IPS DF 6.9 (cell line): ENCODE data around the gene ABCA5.

Source experiments
- DNase-seq: peaks from one replicate; pipeline ENCODE4 v3.0.0-alpha.2; 2013; ENCODE audit warnings: low read depth, low spot score
- H3K27ac ChIP-seq: one replicate; pipeline ENCODE4 v1.5.1; 2013; ENCODE audit warnings: low read length, control low read depth
- H3K27me3 ChIP-seq: 2 replicates; pipeline ENCODE4 v1.6.1; 2013; ENCODE audit warnings: mild to moderate bottlenecking, low read length; ENCODE audit not compliant: control insufficient read depth, insufficient read depth
- H3K36me3 ChIP-seq: 2 replicates; pipeline ENCODE4 v1.6.1; 2013; ENCODE audit warnings: low read length; ENCODE audit not compliant: control insufficient read depth, insufficient read depth
- H3K4me1 ChIP-seq: 2 replicates; pipeline ENCODE4 v1.6.1; 2013; ENCODE audit warnings: low read length; ENCODE audit not compliant: control insufficient read depth, insufficient read depth
- H3K4me3 ChIP-seq: 2 replicates; pipeline ENCODE4 v1.5.1; 2013; ENCODE audit warnings: mild to moderate bottlenecking, low read length
- H3K9me3 ChIP-seq: 2 replicates; pipeline ENCODE4 v1.6.1; 2013; ENCODE audit warnings: low read length, inconsistent platforms; ENCODE audit not compliant: control insufficient read depth, insufficient read depth
- WGBS: extraction: QIAGEN DNeasy Blood & Tissue Kit; methylation state at CpG from one replicate; pipeline ENCODE4 v1.1.7; 2013; ENCODE audit warnings: mixed read lengths, missing lambda C conversion rate; ENCODE audit not compliant: insufficient read length, insufficient coverage; 5-methylcytosine and 5-hydroxymethylcytosine counted together

Gene ABCA5

DNA sequence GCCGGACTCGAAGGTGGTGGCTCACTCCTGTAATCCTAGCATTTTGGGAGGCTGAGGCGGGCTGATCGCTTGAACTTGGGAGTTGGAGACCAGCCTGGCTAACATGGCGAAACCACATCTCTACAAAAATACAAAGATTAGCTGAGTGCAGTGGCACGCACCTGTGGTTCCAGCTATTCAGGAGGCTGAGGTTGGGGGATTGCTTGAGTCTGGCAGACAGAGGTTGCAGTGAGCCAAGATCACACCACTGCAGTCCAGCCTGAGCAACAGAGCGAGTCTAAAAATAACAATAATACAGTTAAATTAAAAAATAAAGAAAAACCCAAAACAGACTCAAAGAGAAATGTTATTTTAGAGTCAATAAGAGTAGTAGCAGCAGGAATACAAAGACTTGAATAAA lies 29.7 kb upstream of the ABCA5 start:
- Histone ChIP-seq H3K4me3 (no peak overlapping the region), H3K4me1 (no peaks in the 10 kb centered on the region; the same call in 1 of the 2 replicates), H3K36me3 (no peaks in the 10 kb centered on the region), H3K27ac (no peak overlapping the region), H3K9me3 (no peaks in the 10 kb centered on the region), H3K27me3 (no peaks in the 10 kb centered on the region)
- WGBS = no CpG with 5 or more reads among the region's 7 CpGs
- DNase-seq = no peak

DNA sequence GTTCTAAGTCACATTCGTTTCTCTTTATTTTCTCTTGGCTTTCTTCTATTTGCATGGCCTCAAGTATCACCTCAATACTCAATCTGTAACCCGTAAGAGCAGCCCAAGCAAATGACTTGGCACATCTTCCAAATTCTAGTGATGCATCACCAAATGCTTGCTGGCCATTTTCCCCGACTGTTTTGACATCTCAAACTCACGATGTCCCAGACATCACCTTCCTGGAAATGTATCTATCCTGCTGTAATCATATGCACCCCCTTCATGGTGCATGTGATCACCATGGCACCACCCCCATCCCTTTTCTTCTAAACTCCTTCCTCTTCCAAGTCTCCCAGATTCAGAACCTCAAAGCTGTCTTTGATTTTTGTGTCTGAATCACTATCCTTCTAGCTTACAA lies 24.0 kb upstream of the ABCA5 start:
- Histone ChIP-seq H3K27ac (no peak overlapping the region), H3K4me3 (no peak overlapping the region), H3K9me3 (no peaks in the 10 kb centered on the region), H3K36me3 (no peaks in the 10 kb centered on the region), H3K27me3 (no peaks in the 10 kb centered on the region), H3K4me1 (no peaks in the 10 kb centered on the region)
- no peak for DNase-seq
- WGBS = no CpG with 5 or more reads among the region's 4 CpGs

DNA sequence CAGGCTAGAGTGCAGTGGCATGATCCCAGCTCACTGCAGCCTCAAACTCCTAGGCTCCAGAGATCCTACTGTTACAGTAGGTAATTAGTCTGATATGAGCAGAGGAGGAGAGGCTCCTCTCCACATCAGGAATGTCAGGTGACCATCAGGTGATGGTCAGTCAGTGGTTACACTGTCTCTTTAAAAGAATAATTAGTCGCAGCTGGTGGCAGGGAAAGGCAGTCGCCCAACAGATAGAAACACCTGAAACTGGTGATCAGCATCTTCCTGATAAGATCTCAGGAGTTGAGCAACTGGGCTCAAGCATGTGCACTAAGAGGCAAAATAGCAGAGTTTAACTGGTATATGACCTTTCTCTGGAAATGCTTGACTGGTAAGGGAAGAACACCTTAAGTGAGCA lies 21.5 kb upstream of the ABCA5 start:
- DNase-seq = no peak
- H3K27me3 ChIP-seq = no peaks in the 10 kb centered on the region
- H3K4me3 ChIP-seq = no peak overlapping the region
- no peaks in the 10 kb centered on the region for H3K4me1 ChIP-seq
- no peaks in the 10 kb centered on the region for H3K9me3 ChIP-seq
- H3K27ac ChIP-seq = no peak overlapping the region
- H3K36me3 ChIP-seq = no peaks in the 10 kb centered on the region
- no CpG with 5 or more reads among the region's 2 CpGs for WGBS

DNA sequence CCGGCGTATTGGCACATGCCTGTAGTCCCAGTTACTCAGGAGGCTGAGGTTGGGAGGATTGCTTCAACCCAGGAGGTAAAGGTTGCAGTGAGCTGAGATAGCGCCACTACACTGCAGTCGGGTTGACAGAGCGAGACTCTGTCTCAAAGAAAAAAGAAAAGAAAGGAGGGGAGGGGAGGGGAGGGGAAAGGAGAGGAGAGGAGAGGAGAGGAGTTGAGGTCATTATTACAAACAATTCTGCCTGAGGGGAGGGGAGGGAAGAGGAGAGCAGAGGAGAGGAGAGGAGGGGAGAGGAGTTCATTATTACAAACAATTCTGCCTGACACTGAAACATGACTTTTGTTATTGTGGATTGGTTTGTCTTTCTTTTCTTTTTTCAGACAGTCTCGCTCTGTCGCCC lies 19.8 kb upstream of the ABCA5 start:
- Histone ChIP-seq H3K27ac (no peak overlapping the region), H3K9me3 (no peaks in the 10 kb centered on the region), H3K4me3 (no peak overlapping the region), H3K27me3 (no peaks in the 10 kb centered on the region), H3K4me1 (no peaks in the 10 kb centered on the region), H3K36me3 (no peaks in the 10 kb centered on the region)
- no CpG with 5 or more reads among the region's 7 CpGs for WGBS
- DNase-seq = no peak

DNA sequence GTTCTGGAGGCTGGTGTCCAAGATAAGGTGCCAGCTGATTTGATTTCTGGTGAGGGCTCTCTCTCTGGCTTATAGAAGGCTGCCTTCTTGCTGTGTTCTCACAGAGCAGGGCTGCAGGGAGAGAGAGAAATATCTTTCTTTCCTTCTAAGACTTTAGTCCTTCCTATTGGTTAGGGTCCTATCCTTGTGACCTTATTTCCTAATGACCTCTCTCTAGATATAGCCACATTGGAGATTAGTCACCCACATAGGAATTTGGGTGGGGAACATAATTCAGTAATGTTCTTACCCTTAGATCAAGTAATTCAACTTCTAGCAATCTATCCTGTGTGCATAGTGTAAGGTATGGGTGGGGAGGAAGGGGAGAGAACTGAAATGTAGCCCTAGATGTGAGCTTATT lies 18.0 kb upstream of the ABCA5 start:
- Histone ChIP-seq H3K27ac (no peak overlapping the region), H3K27me3 (no peaks in the 10 kb centered on the region), H3K36me3 (no peaks in the 10 kb centered on the region), H3K9me3 (no peaks in the 10 kb centered on the region), H3K4me1 (no peaks in the 10 kb centered on the region), H3K4me3 (no peak overlapping the region)
- no peak for DNase-seq

DNA sequence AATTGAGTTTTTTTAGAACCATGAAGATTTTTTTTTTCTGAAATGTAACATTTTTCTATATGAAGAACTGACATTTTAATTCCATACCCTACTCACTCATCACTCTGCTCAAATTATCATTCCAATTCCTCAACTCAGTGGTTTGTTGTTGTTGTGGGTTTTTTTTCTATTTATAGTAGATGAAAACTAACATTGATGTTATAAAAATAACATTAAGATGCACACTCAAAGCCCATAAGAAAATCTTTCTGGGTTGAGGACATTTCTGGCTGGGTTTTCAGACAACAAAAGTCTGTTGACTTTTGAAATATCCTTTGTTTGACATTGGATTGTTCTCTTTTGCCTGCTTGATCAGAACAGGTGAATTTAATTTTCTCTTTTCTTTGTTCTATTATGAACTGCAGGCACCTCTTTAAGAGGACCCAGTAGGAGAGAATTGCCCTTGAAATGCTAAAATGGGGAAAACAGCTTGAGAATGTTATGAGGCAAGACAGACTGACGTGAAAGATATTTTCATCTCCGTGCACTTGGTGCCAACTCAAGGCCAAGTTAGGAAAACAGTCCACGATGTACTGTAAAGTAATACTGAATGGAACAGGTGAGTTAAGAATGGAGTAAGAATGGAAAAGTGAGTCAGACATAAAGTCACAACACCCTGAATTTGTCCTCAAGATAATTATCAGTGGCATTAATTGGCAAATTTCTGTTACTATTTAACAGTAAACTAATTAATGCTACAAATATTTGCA lies 16.1 kb upstream of the ABCA5 start:
- DNase-seq = no peak
- Histone ChIP-seq H3K27me3 (no peaks in the 10 kb centered on the region), H3K36me3 (no peaks in the 10 kb centered on the region), H3K4me1 (no peaks in the 10 kb centered on the region), H3K9me3 (no peaks in the 10 kb centered on the region), H3K4me3 (no peak overlapping the region), H3K27ac (no peak overlapping the region)
- no CpG with 5 or more reads among the region's 3 CpGs for WGBS

DNA sequence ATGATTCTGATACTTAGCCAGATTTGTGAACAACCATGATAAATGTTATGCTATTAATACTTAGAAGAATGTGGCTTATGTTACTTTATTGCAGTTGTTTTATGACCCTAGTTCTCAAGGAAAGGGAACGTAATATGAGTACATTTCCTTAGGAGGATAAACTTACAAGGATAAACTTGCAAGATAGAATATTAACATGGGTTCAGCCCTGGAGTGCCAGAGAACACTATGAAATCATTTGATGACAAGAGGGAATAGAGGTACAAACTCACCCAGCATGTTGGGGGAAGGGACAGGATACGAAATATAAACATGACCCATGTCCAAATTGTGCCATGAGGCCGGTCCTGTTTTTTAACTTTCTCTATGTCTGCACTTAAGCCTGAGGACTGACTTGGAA lies 13.0 kb upstream of the ABCA5 start:
- no peaks in the 10 kb centered on the region for H3K36me3 ChIP-seq
- DNase-seq = no peak
- H3K4me1 ChIP-seq = no peaks in the 10 kb centered on the region
- no peak overlapping the region for H3K27ac ChIP-seq
- no peak overlapping the region for H3K4me3 ChIP-seq
- no CpG with 5 or more reads among the region's 3 CpGs for WGBS
- H3K9me3 ChIP-seq = no peaks in the 10 kb centered on the region
- H3K27me3 ChIP-seq = no peaks in the 10 kb centered on the region

DNA sequence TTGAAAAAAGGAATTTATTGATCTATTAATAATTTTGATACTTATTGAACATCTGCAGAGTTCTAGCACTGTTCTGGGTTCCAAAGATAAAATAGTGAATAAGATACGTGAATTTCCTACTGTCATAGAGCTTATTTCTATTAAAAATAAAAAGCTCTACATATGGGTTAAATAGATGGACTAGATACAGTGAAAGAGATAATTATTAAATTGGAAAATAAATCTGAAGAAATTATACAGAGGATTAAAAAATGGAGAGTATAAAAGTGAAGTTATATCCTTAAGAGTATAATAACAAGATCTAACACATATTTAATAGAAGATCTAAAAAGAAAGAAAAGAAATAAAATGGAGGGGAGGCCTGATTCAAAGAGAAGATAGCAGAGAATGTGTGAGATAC lies 10.1 kb upstream of the ABCA5 start:
- Histone ChIP-seq H3K4me1 (no peaks in the 10 kb centered on the region), H3K27me3 (no peaks in the 10 kb centered on the region), H3K4me3 (no peak overlapping the region), H3K36me3 (no peaks in the 10 kb centered on the region), H3K27ac (no peak overlapping the region), H3K9me3 (no peaks in the 10 kb centered on the region)
- WGBS = no CpG with 5 or more reads among the region's 1 CpG
- no peak for DNase-seq

DNA sequence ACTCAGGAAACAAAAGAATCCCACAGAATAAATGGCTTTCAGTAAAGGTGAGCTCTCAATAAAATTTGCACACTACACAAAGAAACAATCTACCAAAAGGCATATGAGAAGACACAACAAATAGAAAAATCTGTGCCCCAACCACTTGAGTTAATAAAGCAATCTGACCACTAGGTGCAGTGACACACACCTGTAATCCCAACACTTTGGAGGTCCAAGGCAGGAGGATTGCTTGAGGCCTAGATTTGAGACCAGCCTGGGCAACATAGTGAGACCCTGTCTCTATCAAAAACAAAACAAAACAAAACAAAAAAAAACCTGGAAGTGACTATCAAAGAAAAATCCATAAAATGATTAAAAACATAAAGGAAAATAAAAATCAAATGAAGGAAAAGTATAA lies 9.6 kb upstream of the ABCA5 start:
- DNase-seq = no peak
- Histone ChIP-seq H3K4me1 (no peaks in the 10 kb centered on the region), H3K4me3 (no peak overlapping the region)

DNA sequence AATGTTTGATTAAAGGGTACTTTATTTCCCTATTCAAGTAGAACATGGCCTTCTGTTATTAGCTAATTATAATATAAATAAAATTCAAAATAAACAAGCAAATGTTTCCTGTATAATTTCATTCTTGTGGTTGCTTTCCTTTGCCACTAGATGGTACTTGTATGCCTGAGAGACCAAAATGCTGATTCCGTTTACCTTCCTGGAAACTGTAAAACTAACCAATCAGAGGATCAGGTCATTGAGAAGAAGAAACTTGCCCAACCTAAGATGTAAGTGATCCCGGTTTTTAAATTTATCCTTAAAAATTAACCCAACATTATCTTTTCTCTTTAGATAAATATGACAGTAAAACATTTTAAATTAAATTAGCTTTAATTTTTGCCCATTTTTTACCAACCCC lies 8.1 kb upstream of the ABCA5 start:
- no CpG with 5 or more reads among the region's 2 CpGs for WGBS
- Histone ChIP-seq H3K4me1 (no peaks in the 10 kb centered on the region), H3K27me3 (no peaks in the 10 kb centered on the region), H3K27ac (no peak overlapping the region), H3K4me3 (no peak overlapping the region), H3K36me3 (no peaks in the 10 kb centered on the region), H3K9me3 (no peaks in the 10 kb centered on the region)
- no peak for DNase-seq

More for the DNA sequence above, 9.6 kb upstream of the ABCA5 start:
- Histone ChIP-seq H3K27ac (no peak overlapping the region), H3K36me3 (no peaks in the 10 kb centered on the region), H3K9me3 (no peaks in the 10 kb centered on the region), H3K27me3 (no peaks in the 10 kb centered on the region)

DNA sequence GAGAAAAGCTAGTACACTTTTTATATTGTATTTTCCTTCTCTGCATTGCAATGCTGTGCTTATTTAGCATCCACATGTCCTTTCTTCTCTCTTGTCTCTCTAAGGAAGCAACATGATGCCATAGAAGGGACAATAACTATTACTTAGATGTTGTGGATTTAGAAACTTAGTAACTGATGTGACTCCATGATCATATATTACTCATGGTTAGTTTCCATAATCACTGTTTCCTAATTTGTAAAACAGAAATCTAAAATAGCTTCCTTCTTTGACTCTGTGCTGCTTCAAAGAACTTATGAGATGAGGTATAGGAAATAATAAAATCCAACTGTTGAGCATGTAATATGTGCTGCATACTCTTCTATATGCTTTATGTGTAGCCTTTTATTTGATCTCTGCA lies 6.6 kb upstream of the ABCA5 start:
- no peak overlapping the region for H3K4me3 ChIP-seq
- H3K36me3 ChIP-seq = no peaks in the 10 kb centered on the region
- H3K9me3 ChIP-seq = no peaks in the 10 kb centered on the region
- H3K27me3 ChIP-seq = no peaks in the 10 kb centered on the region
- no peaks in the 10 kb centered on the region for H3K4me1 ChIP-seq
- no peak for DNase-seq
- H3K27ac ChIP-seq = no peak overlapping the region
